ENCODE data around the gene CASR.
"Not testable (repeated sequence)": the region's sequence is repeated elsewhere in the genome, so short reads cannot be mapped to it uniquely, and the experiment has no call there.

The CASR gene

DNA sequence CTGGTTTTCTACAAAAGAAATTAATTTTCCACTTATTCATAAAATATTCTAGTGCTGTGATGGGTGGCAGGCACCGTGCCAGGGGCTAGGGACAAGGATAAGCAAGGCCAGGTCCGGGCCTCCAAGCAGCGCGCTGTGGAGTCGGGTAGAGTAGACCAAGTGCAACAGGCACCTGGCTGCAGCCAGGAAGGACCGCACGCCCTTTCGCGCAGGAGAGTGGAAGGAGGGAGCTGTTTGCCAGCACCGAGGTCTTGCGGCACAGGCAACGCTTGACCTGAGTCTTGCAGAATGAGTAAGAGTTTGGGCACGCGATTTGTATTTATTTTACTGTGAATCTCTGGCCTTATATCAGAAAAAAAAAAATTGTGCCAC lies at the start of gene CASR:
Gene CASR, plus strand, starts transcription at position 148 of the 372 bp plus-strand sequence. CDS start 70,522 bp downstream, outside the sequence.
- DNase-seq (ENCODE audit: low read depth): no peak
- no peak for TF ChIP-seq CTCF (conservative IDR thresholded peaks at IDR 0.05; ENCODE audit: low read length)
- no peak within 1 kb of the TSS for H3K4me3 ChIP-seq (ENCODE audit: low read length)

DNA sequence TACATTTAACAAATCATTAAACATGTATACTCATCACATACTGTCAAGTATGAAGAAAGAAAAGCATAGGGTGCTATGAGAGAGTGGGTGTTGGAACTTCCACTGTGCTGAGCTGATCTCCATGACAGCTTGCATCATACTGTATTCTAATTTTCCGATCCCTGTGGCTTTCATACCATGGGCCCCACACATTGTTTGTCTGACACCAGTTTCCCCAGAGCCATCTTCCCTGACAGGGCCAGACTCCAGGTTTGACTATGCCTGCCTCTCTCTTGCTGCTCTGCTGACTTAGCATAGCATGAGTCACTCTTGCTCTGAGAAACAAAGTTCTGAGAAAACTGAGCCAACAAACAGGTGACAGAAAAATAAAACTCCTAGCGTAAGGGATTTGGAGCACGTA lies 37.0 kb upstream of the CASR start:
- H3K4me3 ChIP-seq (ENCODE audit: low read length): no peak overlapping the region
- TF ChIP-seq CTCF (conservative IDR thresholded peaks at IDR 0.05; ENCODE audit: low read length): no peak
- no peak for DNase-seq (ENCODE audit: low read depth)

DNA sequence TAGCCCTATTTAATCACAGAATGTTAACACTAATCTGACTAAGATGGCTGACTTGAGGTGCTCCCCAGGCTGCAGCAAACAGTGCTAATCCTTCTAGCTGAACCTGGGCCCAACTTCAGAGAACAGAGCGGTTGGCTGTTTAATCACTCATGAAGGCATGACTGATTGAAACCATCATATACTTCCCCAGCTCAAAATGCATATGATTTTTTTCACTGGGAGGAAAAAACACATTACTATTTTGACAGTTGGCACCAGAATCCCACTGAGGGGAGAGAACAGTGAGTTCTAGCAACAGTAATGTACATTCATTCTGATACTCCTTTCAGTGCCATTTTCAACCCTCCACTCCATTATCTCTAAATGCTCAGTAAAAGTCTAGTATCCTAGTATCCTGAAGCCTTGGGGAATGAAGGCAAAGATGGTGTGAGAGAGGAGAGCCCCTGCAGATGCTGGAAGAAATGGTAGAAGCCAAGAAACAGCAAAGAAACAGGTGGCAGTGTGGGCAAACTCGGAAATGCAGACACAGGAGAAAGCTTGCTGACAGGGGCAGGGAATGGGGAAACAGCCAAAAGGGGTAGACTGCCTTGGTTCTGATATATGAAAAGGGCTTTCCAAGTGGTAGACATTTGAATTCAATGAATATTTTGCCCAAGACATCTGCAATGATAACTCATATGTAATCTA lies 34.4 kb upstream of the CASR start:
- no peak for DNase-seq (ENCODE audit: low read depth)
- no peak for TF ChIP-seq CTCF (conservative IDR thresholded peaks at IDR 0.05; ENCODE audit: low read length)
- H3K4me3 ChIP-seq (ENCODE audit: low read length): no peak overlapping the region

DNA sequence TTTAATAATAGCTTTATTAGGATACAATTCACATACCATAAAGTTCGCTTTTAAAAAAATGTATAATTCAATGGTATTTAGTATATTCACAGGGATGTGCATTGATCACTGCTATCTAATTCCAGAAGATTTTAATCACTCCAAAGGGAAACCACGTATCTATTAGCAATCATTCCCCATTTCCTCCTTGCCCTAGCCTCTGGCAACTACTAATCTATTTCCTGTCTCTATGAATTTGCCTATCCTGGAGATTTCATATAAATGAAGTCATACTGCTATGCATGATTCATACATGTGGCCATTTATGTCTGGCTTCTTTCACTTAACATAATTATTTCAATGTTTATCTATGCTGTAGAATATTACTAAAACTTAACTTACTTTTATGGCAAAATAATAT lies 32.0 kb upstream of the CASR start:
- no peak overlapping the region for H3K4me3 ChIP-seq (ENCODE audit: low read length)
- no peak for TF ChIP-seq CTCF (conservative IDR thresholded peaks at IDR 0.05; ENCODE audit: low read length)
- no peak for DNase-seq (ENCODE audit: low read depth)

GRCh38 chr3:122164983-122165382 lies 18.5 kb upstream of the CASR start:
- not testable (repeated sequence) for DNase-seq (ENCODE audit: low read depth); H3K4me3 ChIP-seq (ENCODE audit: low read length)

DNA sequence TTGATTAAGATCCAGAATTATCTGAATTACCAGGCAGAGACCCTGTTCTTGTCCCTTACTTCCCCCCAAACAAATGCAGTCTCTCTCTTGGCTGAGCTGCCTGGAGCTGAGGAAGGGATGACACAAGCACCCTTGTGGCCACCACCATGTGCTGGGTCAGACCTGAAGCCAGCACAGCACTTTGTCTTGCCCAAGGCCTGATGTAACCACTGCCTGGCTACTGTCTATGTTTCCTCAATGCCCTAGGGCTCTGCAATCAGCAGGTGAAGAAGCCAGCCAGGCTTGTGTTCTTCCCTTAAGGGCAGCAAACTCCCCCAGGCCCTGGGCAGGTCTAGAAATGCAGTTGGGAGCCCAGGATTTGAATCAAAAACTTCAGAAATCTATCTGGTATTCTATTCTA lies 15.8 kb upstream of the CASR start:
- no peak for TF ChIP-seq CTCF (conservative IDR thresholded peaks at IDR 0.05; ENCODE audit: low read length)
- H3K4me3 ChIP-seq (ENCODE audit: low read length): no peak overlapping the region
- DNase-seq (ENCODE audit: low read depth): no peak

DNA sequence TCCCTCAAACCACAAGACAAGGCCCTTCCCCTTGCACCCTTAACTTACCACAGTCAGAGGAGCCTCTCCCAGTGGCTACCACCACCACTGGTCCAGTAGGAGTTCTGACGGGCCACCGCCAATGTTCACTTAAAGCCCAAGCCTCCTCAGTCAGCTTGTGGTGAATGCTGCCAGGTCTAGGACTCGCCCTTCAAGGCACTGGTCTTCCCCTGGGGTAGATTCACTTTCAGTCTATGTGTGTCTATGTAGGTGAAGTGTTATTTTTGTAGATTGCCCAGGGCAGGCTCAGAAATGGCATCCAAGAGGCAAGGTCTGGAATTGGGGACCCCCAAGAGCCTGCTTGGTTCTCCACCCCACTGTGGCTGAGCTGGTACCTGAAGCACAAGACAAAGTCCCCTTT lies 15.4 kb upstream of the CASR start:
- DNase-seq (ENCODE audit: low read depth): no peak
- H3K4me3 ChIP-seq (ENCODE audit: low read length): no peak overlapping the region
- TF ChIP-seq CTCF (conservative IDR thresholded peaks at IDR 0.05; ENCODE audit: low read length): no peak

GRCh38 chr3:122169911-122170310 lies 13.6 kb upstream of the CASR start:
- peak; percentile 6 for DNase-seq (ENCODE audit: low read depth)
- no peak overlapping the region for H3K4me3 ChIP-seq (ENCODE audit: low read length)
- no peak for TF ChIP-seq CTCF (conservative IDR thresholded peaks at IDR 0.05; ENCODE audit: low read length)

- not testable (repeated sequence) for H3K4me3 ChIP-seq (ENCODE audit: low read length); DNase-seq (ENCODE audit: low read depth)
Measured at GRCh38 chr3:122171361-122171760, 12.1 kb upstream of the CASR start.
